HG03103 (cell line): ENCODE results near the gene CRYBG1.
"Not testable (repeated sequence)": the region's sequence is repeated elsewhere in the genome, so short reads cannot be mapped to it uniquely, and the experiment has no call there.

ENCODE experiments used
- ATAC-seq: cut with Tn5 transposase; IDR thresholded peaks from one replicate; pipeline ENCODE4 v1.9.1; 2021; ENCODE audit warnings: low read depth; ENCODE audit not compliant: unreplicated experiment

The CRYBG1 gene

GRCh38 chr6:106490436-106490835 is 129.9 kb downstream of the CRYBG1 start:
- ATAC-seq: no peak

GRCh38 chr6:106490974-106491373 is 130.5 kb downstream of the CRYBG1 start:
- ATAC-seq: no peak

GRCh38 chr6:106495014-106495413 is 134.5 kb downstream of the CRYBG1 start:
- no peak for ATAC-seq

GRCh38 chr6:106496823-106497222 is 136.3 kb downstream of the CRYBG1 start:
- ATAC-seq: no peak

GRCh38 chr6:106501960-106502371 is 141.4 kb downstream of the CRYBG1 start:
- no peak for ATAC-seq

- ATAC-seq: no peak
Observed at GRCh38 chr6:106502559-106502958, 142.0 kb downstream of the CRYBG1 start.

- ATAC-seq: no peak
Observed at GRCh38 chr6:106508277-106508676, 147.8 kb downstream of the CRYBG1 start.

GRCh38 chr6:106508834-106509233 is 148.3 kb downstream of the CRYBG1 start:
- no peak for ATAC-seq

- no peak for ATAC-seq
Observed at GRCh38 chr6:106509420-106510089, 149.0 kb downstream of the CRYBG1 start.

- peak; percentile 34 for ATAC-seq
Observed at GRCh38 chr6:106510090-106510970, 149.8 kb downstream of the CRYBG1 start.

GRCh38 chr6:106511288-106512047 is 151.0 kb downstream of the CRYBG1 start:
- no peak for ATAC-seq

- ATAC-seq: peak; percentile 35
Observed at GRCh38 chr6:106512048-106512967, 151.8 kb downstream of the CRYBG1 start.

- ATAC-seq: no peak
Observed at GRCh38 chr6:106512968-106513574, 152.6 kb downstream of the CRYBG1 start.

GRCh38 chr6:106513808-106514582 is 153.5 kb downstream of the CRYBG1 start:
- ATAC-seq: no peak

- ATAC-seq: no peak
Observed at GRCh38 chr6:106514583-106514885, 154.0 kb downstream of the CRYBG1 start.

GRCh38 chr6:106515582-106515981 is 155.1 kb downstream of the CRYBG1 start:
- ATAC-seq: not testable (repeated sequence)

GRCh38 chr6:106516616-106517015 is 156.1 kb downstream of the CRYBG1 start:
- ATAC-seq: no peak

- ATAC-seq: no peak
Observed at GRCh38 chr6:106517706-106518105, 157.2 kb downstream of the CRYBG1 start.

GRCh38 chr6:106518748-106519147 is 158.2 kb downstream of the CRYBG1 start:
- no peak for ATAC-seq
